PC-9 (cell line): Measurements from ENCODE around the gene LNX2.

Experiments
- CTCF ChIP-seq: fragments of 200-600 bp; sonication (generic); conservative IDR thresholded peaks from 2 replicates; pipeline ENCODE4 v1.6.1; 2017; ENCODE audit warnings: mixed run types, antibody characterized with exemption, mild to moderate bottlenecking, moderate library complexity
- EZH2 ChIP-seq: fragments of 200-600 bp; sonication (generic); IDR thresholded peaks from 2 replicates; pipeline ENCODE4 v1.8.0; 2017; ENCODE audit warnings: antibody characterized with exemption, low read depth

- no peak for TF ChIP-seq CTCF
- no peak for TF ChIP-seq EZH2
These were observed 42.0 kb downstream of the LNX2 start for GRCh38 chr13:27578121-27579030.
